Smooth muscle cell (in vitro differentiated cells): ENCODE data around the gene ATP8B3. TPM values are rescaled to one million over a fixed set of nuclear protein-coding genes. Genes with fewer than 3 reads are reported as not detected.
A peak's percentile ranks its signal among the peaks of the same experiment; 100 is the strongest.

ENCODE experiments used
- DNase-seq: peaks from one replicate; lab custom pipeline; 2025; ENCODE audit not compliant: unreplicated experiment; lab: John Stamatoyannopoulos, UW
- H2AFZ ChIP-seq: fragments of 200-600 bp; sonication (generic); 2 replicates; pipeline ENCODE4 v1.6.0; 2016; ENCODE audit warnings: antibody characterized with exemption, low read depth, mild to moderate bottlenecking
- H3F3A ChIP-seq: fragments of 200-600 bp; sonication (generic); 2 replicates; pipeline ENCODE4 v1.6.0; 2017; ENCODE audit warnings: antibody characterized with exemption, low read depth
- H3K27ac ChIP-seq: fragments of 200-600 bp; sonication (generic); 2 replicates; pipeline ENCODE4 v1.5.1; 2016; ENCODE audit warnings: low read depth, mild to moderate bottlenecking
- H3K27me3 ChIP-seq: fragments of 200-600 bp; sonication (generic); 2 replicates; pipeline ENCODE4 v1.6.1; 2016; ENCODE audit warnings: low read depth, mild to moderate bottlenecking
- H3K36me3 ChIP-seq: fragments of 200-600 bp; sonication (generic); 2 replicates; pipeline ENCODE4 v1.5.1; 2016; ENCODE audit warnings: low read depth
- H3K4me1 ChIP-seq: fragments of 200-600 bp; sonication (generic); 2 replicates; pipeline ENCODE4 v1.5.1; 2016; ENCODE audit warnings: low read depth
- H3K4me2 ChIP-seq: fragments of 200-600 bp; sonication (generic); 2 replicates; pipeline ENCODE4 v1.6.0; 2016; ENCODE audit warnings: mild to moderate bottlenecking
- H3K4me3 ChIP-seq: fragments of 200-600 bp; sonication (generic); 2 replicates; pipeline ENCODE4 v1.5.1; 2016; ENCODE audit warnings: mild to moderate bottlenecking
- H3K79me2 ChIP-seq: fragments of 200-600 bp; sonication (generic); 2 replicates; pipeline ENCODE4 v1.6.0; 2016; ENCODE audit warnings: low read depth, mild to moderate bottlenecking
- H3K9ac ChIP-seq: fragments of 200-600 bp; sonication (generic); 2 replicates; pipeline ENCODE4 v1.6.0; 2016; ENCODE audit warnings: low read depth
- H3K9me3 ChIP-seq: fragments of 200-600 bp; sonication (generic); replicated peaks from 2 replicates; pipeline ENCODE4 v1.5.1; 2016; ENCODE audit warnings: low read depth
- H4K20me1 ChIP-seq: fragments of 200-600 bp; sonication (generic); 2 replicates; pipeline ENCODE4 v1.6.0; 2016; ENCODE audit warnings: low read depth
- CTCF ChIP-seq: fragments of 200-600 bp; sonication (generic); IDR thresholded peaks from 2 replicates; pipeline ENCODE4 v1.5.1; 2017; ENCODE audit warnings: borderline replicate concordance, mild to moderate bottlenecking, antibody characterized with exemption; ENCODE audit not compliant: insufficient read depth, poor library complexity, severe bottlenecking
- WGBS: methylation state at CpG from one replicate; pipeline ENCODE4 v1.1.7; 2016; ENCODE audit warnings: low lambda C conversion rate; 5-methylcytosine and 5-hydroxymethylcytosine counted together
- polyA plus RNA-seq: library from polyadenylated mRNA; unstranded; fragments of >200 nt; fragmentation: Nextera tagmentation; extraction: Ambion mirVana; gene quantifications from 2 replicates; pipeline ENCODE4 v1.2.1, GENCODE V29; 2016
- total RNA-seq: library from RNA; depleted of rRNA; stranded (reverse); fragments of >200 nt; gene quantifications from 2 replicates; pipeline ENCODE4 v1.2.3, GENCODE V29; 2014

Gene ATP8B3
- total and polyA plus RNA-seq, 2 experiments from 2014 or later = 2.8 to 3.9 TPM

DNA sequence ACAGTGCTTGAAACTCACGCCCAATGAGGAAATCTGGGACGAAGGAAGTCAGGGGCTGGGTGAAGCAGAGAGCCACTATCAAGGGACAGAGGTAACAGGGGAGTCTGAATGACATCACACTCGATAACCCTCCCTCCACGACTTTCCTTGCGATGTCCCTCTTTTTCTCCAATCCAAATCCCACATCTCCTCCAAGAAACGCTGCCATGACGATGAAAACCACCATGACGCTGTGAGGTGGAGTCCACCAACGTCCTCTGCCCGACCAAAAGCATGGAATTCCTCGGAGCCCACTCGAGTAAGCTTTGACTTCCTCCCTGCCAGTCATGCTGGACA is 35.2 kb upstream of the ATP8B3 start:
- Histone ChIP-seq H3K4me2 (peak overlapping the region; percentile 100), H4K20me1 (peaks cover 60% of the 10 kb centered on the region), H3K79me2 (peaks cover 58% of the 10 kb centered on the region), H3F3A (peaks cover 12% of the 10 kb centered on the region), H2AFZ (no peak overlapping the region), H3K27ac (peak overlapping the region; percentile 100), H3K4me1 (peaks cover 11% of the 10 kb centered on the region), H3K36me3 (no peaks in the 10 kb centered on the region), H3K27me3 (no peaks in the 10 kb centered on the region), H3K4me3 (peak overlapping the region; percentile 93), H3K9ac (peak overlapping the region; percentile 100), H3K9me3 (no peaks in the 10 kb centered on the region)
- DNase-seq = no peak
- TF ChIP-seq CTCF = no peak
- 18% methylated on average over 12 of the region's 12 CpGs for WGBS

- Histone ChIP-seq H3K4me1 (peaks cover 11% of the 10 kb centered on the region), H3K27me3 (no peaks in the 10 kb centered on the region), H4K20me1 (peaks cover 64% of the 10 kb centered on the region), H3K4me3 (peak overlapping the region; percentile 93), H3K27ac (peak overlapping the region; percentile 100), H3K9me3 (no peaks in the 10 kb centered on the region), H3K36me3 (no peaks in the 10 kb centered on the region), H3K9ac (peak overlapping the region; percentile 100), H3K79me2 (peaks cover 63% of the 10 kb centered on the region), H3K4me2 (peak overlapping the region; percentile 100), H3F3A (peaks cover 12% of the 10 kb centered on the region), H2AFZ (no peak overlapping the region)
- DNase-seq = no peak
- WGBS = 92% methylated on average over 29 of the region's 29 CpGs
- TF ChIP-seq CTCF = no peak
Measured at GRCh38 chr19:1846517-1847204, 34.6 kb upstream of the ATP8B3 start.

DNA sequence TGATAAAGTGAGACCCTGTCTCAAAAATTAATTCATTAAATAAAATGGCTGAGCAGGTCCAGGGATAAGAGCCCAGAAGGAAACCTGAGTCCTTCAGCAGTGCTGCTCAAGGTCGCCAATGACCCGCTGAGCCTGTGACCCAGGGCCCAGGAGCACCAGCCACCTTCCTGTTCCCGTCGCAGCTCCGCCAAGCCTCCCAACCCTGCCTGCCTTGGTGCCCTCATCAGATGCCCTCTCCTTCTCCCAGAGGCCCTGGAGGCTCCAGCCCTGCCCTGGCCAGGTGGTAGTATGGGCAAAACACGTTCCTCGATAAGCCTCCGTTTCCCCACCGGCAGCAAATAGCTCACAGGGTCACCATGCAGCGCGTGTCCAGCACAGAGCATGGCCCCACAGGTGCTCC is 33.6 kb upstream of the ATP8B3 start:
- 98% methylated on average over 11 of the region's 11 CpGs for WGBS
- no peaks in the 10 kb centered on the region for H3K36me3 ChIP-seq
- H3K79me2 ChIP-seq = peaks cover 73% of the 10 kb centered on the region
- DNase-seq = no peak
- H4K20me1 ChIP-seq = peaks cover 74% of the 10 kb centered on the region
- H3K4me3 ChIP-seq = no peak overlapping the region
- H3K4me2 ChIP-seq = no peak overlapping the region
- H3K27ac ChIP-seq = no peak overlapping the region
- H3K9me3 ChIP-seq = no peaks in the 10 kb centered on the region
- H3K4me1 ChIP-seq = peaks cover 11% of the 10 kb centered on the region
- TF ChIP-seq CTCF = no peak
- no peak overlapping the region for H3K9ac ChIP-seq
- no peak overlapping the region for H2AFZ ChIP-seq
- H3F3A ChIP-seq = peaks cover 6% of the 10 kb centered on the region
- H3K27me3 ChIP-seq = no peaks in the 10 kb centered on the region

GRCh38 chr19:1845125-1845515 is 33.0 kb upstream of the ATP8B3 start:
- H3K4me2 ChIP-seq = no peak overlapping the region
- no peak overlapping the region for H2AFZ ChIP-seq

More at GRCh38 chr19:1845125-1845515, 33.0 kb upstream of the ATP8B3 start:
- Histone ChIP-seq H3F3A (peaks cover 5% of the 10 kb centered on the region), H3K4me1 (peaks cover 11% of the 10 kb centered on the region), H3K79me2 (peaks cover 75% of the 10 kb centered on the region), H3K9me3 (no peaks in the 10 kb centered on the region), H3K27ac (no peak overlapping the region), H3K9ac (no peak overlapping the region), H3K4me3 (no peak overlapping the region), H4K20me1 (peaks cover 79% of the 10 kb centered on the region), H3K36me3 (no peaks in the 10 kb centered on the region), H3K27me3 (no peaks in the 10 kb centered on the region)
- WGBS = 98% methylated on average over 16 of the region's 16 CpGs
- no peak for TF ChIP-seq CTCF
- no peak for DNase-seq
